ENCODE results near the gene CMTM4. TPM values are rescaled to one million over a fixed set of nuclear protein-coding genes. Genes with fewer than 3 reads are reported as not detected.

CMTM4 gene
- total RNA-seq, 5 donors from 2014 or later (not counting 1 experiment from before 2014, with no cell fraction given) = 1.1 to 2.3 (median 1.8) TPM

DNA sequence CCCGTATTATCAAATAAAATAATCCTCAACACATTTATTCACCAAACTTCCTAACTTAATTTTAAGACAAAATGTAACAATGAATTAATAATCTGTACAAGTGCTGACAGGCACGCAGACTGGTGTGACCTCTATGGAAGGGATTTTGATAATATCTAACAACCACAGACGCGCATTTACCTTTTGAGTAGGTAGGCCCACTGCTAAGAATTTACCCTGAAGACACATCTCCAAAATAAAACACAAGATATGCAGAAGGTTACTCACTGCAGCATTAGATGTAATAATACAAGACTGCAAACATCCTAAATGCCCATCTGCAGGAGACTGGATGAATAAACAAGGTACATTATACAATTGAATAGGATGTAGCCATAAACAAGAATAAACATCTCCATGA is 22.7 kb upstream of the CMTM4 start:
- Histone ChIP-seq H3K27ac (ENCODE audit: low read length) (no peak overlapping the region), H3K9me3 (no peaks in the 10 kb centered on the region), H3K4me1 (ENCODE audit: control insufficient read depth in 1 of 2, extremely low read depth in 1 of 2, insufficient read depth in 2 of 2, low read length in 2 of 2) (no peaks in the 10 kb centered on the region), H3K27me3 (replicated peaks in 1 of 2; ENCODE audit: control insufficient read depth in 2 of 2, extremely low read depth in 1 of 2, insufficient read depth in 2 of 2, low read length in 1 of 2) (no peaks in the 10 kb centered on the region), H3K36me3 (ENCODE audit: control insufficient read depth in 2 of 2, extremely low read depth in 1 of 2, insufficient read depth in 1 of 2, low read length in 1 of 2) (peaks cover 5 to 26% of the 10 kb centered on the region in 2 donors), H3K4me3 (ENCODE audit: control insufficient read depth in 1 of 2, extremely low read depth in 1 of 2, low read length in 1 of 2) (no peak overlapping the region)
- no peak for ATAC-seq (replicated peaks in 1 of 4)
- H3K4me1 Mint-ChIP-seq = no peaks in the 10 kb centered on the region
- no peak overlapping the region for H3K4me3 Mint-ChIP-seq
- CTCF ChIA-PET = no interaction called here
- no peak overlapping the region for H3K27ac Mint-ChIP-seq
- no peaks in the 10 kb centered on the region for H3K9me3 Mint-ChIP-seq
- DNase-seq = no peak
- no CpG with 5 or more reads among the region's 4 CpGs for WGBS (ENCODE audit: insufficient coverage)
- POLR2A ChIA-PET = no interaction called here
- peaks cover 32% of the 10 kb centered on the region for H3K36me3 Mint-ChIP-seq
- H3K27me3 Mint-ChIP-seq = no peaks in the 10 kb centered on the region

DNA sequence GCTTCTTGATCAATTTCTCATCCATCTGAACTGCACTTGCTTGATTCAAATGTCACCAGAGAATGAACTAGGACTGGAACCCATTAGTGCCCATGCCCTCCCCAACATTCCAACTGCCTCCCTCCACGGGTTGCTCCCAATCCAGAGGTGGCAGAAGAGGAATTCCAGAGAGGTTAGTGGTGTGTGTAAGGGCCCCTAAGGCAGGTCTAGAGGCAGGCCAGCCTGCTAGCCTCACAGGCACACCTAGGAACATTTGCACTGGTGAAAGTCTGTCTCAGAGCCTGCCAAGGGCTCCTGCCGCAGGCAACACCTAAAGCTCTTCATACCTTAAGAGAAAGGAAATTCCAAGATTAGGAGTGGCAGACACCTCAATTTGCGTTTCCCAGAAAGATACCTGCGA is 21.2 kb upstream of the CMTM4 start:
- ATAC-seq (replicated peaks in 1 of 4) (no peak), DNase-seq (no peak)
- Mint-ChIP-seq H3K27ac (no peak overlapping the region), H3K4me1 (no peaks in the 10 kb centered on the region), H3K9me3 (no peaks in the 10 kb centered on the region), H3K4me3 (no peak overlapping the region), H3K27me3 (no peaks in the 10 kb centered on the region), H3K36me3 (peaks cover 18% of the 10 kb centered on the region)
- CTCF ChIA-PET = no interaction called here
- WGBS (ENCODE audit: insufficient coverage) = no CpG with 5 or more reads among the region's 4 CpGs
- Histone ChIP-seq H3K4me1 (ENCODE audit: control insufficient read depth in 1 of 2, extremely low read depth in 1 of 2, insufficient read depth in 2 of 2, low read length in 2 of 2) (no peaks in the 10 kb centered on the region), H3K4me3 (ENCODE audit: control insufficient read depth in 1 of 2, extremely low read depth in 1 of 2, low read length in 1 of 2) (no peak overlapping the region), H3K27me3 (replicated peaks in 1 of 2; ENCODE audit: control insufficient read depth in 2 of 2, extremely low read depth in 1 of 2, insufficient read depth in 2 of 2, low read length in 1 of 2) (no peaks in the 10 kb centered on the region), H3K27ac (ENCODE audit: low read length) (no peak overlapping the region), H3K9me3 (no peaks in the 10 kb centered on the region), H3K36me3 (ENCODE audit: control insufficient read depth in 2 of 2, extremely low read depth in 1 of 2, insufficient read depth in 1 of 2, low read length in 1 of 2) (peaks cover 0 to 12% of the 10 kb centered on the region in 2 donors)
- POLR2A ChIA-PET = no interaction called here

GRCh38 chr16:66717112-66717675 is 20.7 kb upstream of the CMTM4 start:
- Mint-ChIP-seq H3K27me3 (peaks cover 0 to 4% of the 10 kb centered on the region in 2 donors), H3K9me3 (no peaks in the 10 kb centered on the region), H3K27ac (no peak overlapping the region), H3K36me3 (peaks cover 14% of the 10 kb centered on the region), H3K4me3 (no peak overlapping the region), H3K4me1 (no peaks in the 10 kb centered on the region)
- Histone ChIP-seq H3K36me3 (ENCODE audit: control insufficient read depth in 2 of 2, extremely low read depth in 1 of 2, insufficient read depth in 1 of 2, low read length in 1 of 2) (peaks cover 0 to 7% of the 10 kb centered on the region in 2 donors), H3K27me3 (replicated peaks in 1 of 2; ENCODE audit: control insufficient read depth in 2 of 2, extremely low read depth in 1 of 2, insufficient read depth in 2 of 2, low read length in 1 of 2) (no peaks in the 10 kb centered on the region), H3K9me3 (no peaks in the 10 kb centered on the region), H3K27ac (ENCODE audit: low read length) (no peak overlapping the region), H3K4me1 (ENCODE audit: control insufficient read depth in 1 of 2, extremely low read depth in 1 of 2, insufficient read depth in 2 of 2, low read length in 2 of 2) (no peaks in the 10 kb centered on the region), H3K4me3 (ENCODE audit: control insufficient read depth in 1 of 2, extremely low read depth in 1 of 2, low read length in 1 of 2) (no peak overlapping the region)
- ChIA-PET CTCF (interaction anchor here in 1 of 2 donors (0.7 kb wide), 1 partner anchor 1132 kb away, joined by 3 read pairs; no protein-coding TSS in a partner anchor), POLR2A (no interaction called here)
- WGBS (ENCODE audit: insufficient coverage) = 78% methylated on average over 8 of the region's 12 CpGs
- ATAC-seq (replicated peaks in 1 of 4) = peak in 1 of 4 experiments; percentile 26
- peak in 1 of 35 experiments; percentile 22 for DNase-seq

DNA sequence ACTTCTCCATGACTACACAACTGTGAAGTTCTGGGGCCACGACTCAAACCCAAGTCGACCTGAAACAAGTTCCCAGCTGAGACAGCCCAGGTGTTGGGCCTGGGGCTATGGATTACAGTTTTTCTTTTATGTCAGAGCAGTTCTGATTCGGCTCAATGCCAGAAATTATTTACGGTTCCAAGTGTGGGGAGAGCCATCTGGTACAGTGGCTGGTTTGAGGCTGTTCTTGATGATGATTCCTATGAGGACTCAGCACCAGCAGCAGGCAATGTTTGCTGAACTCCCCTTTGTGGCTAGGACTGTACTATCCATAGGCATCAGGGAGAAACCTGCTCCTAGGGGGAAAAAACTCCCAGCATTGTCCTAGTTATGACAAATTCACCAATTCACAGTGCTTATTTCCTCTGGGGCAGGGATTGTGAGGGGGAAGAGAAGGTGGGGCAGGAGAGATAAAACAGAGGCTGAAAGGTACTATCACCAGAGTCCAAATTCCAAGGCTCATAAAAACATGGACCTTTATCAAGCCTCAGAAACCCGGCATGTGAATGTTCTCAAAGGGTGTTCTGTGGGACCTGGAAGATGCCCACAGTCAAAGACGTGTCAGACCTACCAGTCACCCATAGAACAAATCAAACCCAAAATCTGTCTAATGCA is 18.2 kb upstream of the CMTM4 start:
- Histone ChIP-seq H3K9me3 (no peaks in the 10 kb centered on the region), H3K27me3 (replicated peaks in 1 of 2; ENCODE audit: control insufficient read depth in 2 of 2, extremely low read depth in 1 of 2, insufficient read depth in 2 of 2, low read length in 1 of 2) (peaks cover 0 to 11% of the 10 kb centered on the region in 2 experiments), H3K4me1 (ENCODE audit: control insufficient read depth in 1 of 2, extremely low read depth in 1 of 2, insufficient read depth in 2 of 2, low read length in 2 of 2) (no peaks in the 10 kb centered on the region), H3K27ac (ENCODE audit: low read length) (no peak overlapping the region), H3K36me3 (ENCODE audit: control insufficient read depth in 2 of 2, extremely low read depth in 1 of 2, insufficient read depth in 1 of 2, low read length in 1 of 2) (no peaks in the 10 kb centered on the region), H3K4me3 (ENCODE audit: control insufficient read depth in 1 of 2, extremely low read depth in 1 of 2, low read length in 1 of 2) (no peak overlapping the region)
- CTCF ChIA-PET = no interaction called here
- peaks cover 6% of the 10 kb centered on the region for H3K36me3 Mint-ChIP-seq
- no peaks in the 10 kb centered on the region for H3K9me3 Mint-ChIP-seq
- no peak overlapping the region for H3K27ac Mint-ChIP-seq
- 62% methylated on average over 4 of the region's 6 CpGs for WGBS (ENCODE audit: insufficient coverage)
- DNase-seq (no peak), ATAC-seq (replicated peaks in 1 of 4) (no peak)
- no peak overlapping the region for H3K4me3 Mint-ChIP-seq
- no peaks in the 10 kb centered on the region for H3K4me1 Mint-ChIP-seq
- peaks cover 4 to 7% of the 10 kb centered on the region in 2 donors for H3K27me3 Mint-ChIP-seq
- POLR2A ChIA-PET = interaction anchor here in 1 of 2 donors (0.6 to 0.7 kb wide), 2 partner anchors 173 to 210 kb away, joined by 3 to 5 read pairs; no protein-coding TSS in a partner anchor

- ATAC-seq (replicated peaks in 1 of 4) = no peak
- no peak overlapping the region for H3K4me3 Mint-ChIP-seq
- POLR2A ChIA-PET = interaction anchor here in 1 of 2 donors (0.6 to 0.7 kb wide), 2 partner anchors 173 to 209 kb away, joined by 3 to 5 read pairs; no protein-coding TSS in a partner anchor
- no peaks in the 10 kb centered on the region for H3K9me3 Mint-ChIP-seq
- H3K27ac ChIP-seq (ENCODE audit: low read length) = no peak overlapping the region
- H3K27me3 ChIP-seq (replicated peaks in 1 of 2; ENCODE audit: control insufficient read depth in 2 of 2, extremely low read depth in 1 of 2, insufficient read depth in 2 of 2, low read length in 1 of 2) = peaks cover 0 to 12% of the 10 kb centered on the region in 2 experiments
- H3K27ac Mint-ChIP-seq = no peak overlapping the region
- WGBS (ENCODE audit: insufficient coverage) = 95% methylated on average over 2 of the region's 6 CpGs
- H3K9me3 ChIP-seq = no peaks in the 10 kb centered on the region
- CTCF ChIA-PET = no interaction called here
- peaks cover 5 to 7% of the 10 kb centered on the region in 2 donors for H3K27me3 Mint-ChIP-seq
- no peaks in the 10 kb centered on the region for H3K36me3 ChIP-seq (ENCODE audit: control insufficient read depth in 2 of 2, extremely low read depth in 1 of 2, insufficient read depth in 1 of 2, low read length in 1 of 2)
- H3K4me1 ChIP-seq (ENCODE audit: control insufficient read depth in 1 of 2, extremely low read depth in 1 of 2, insufficient read depth in 2 of 2, low read length in 2 of 2) = no peaks in the 10 kb centered on the region
- DNase-seq = no peak
- no peaks in the 10 kb centered on the region for H3K4me1 Mint-ChIP-seq
- peaks cover 3% of the 10 kb centered on the region for H3K36me3 Mint-ChIP-seq
- no peak overlapping the region for H3K4me3 ChIP-seq (ENCODE audit: control insufficient read depth in 1 of 2, extremely low read depth in 1 of 2, low read length in 1 of 2)
These were observed 17.5 kb upstream of the CMTM4 start for GRCh38 chr16:66714062-66714461.

GRCh38 chr16:66713076-66713475 is 16.5 kb upstream of the CMTM4 start:
- no peaks in the 10 kb centered on the region for H3K9me3 ChIP-seq
- no peak overlapping the region for H3K4me3 ChIP-seq (ENCODE audit: control insufficient read depth in 1 of 2, extremely low read depth in 1 of 2, low read length in 1 of 2)
- Mint-ChIP-seq H3K36me3 (no peaks in the 10 kb centered on the region), H3K27ac (no peak overlapping the region), H3K27me3 (peaks cover 5 to 10% of the 10 kb centered on the region in 2 donors), H3K4me3 (no peak overlapping the region), H3K4me1 (no peaks in the 10 kb centered on the region), H3K9me3 (no peaks in the 10 kb centered on the region)
- H3K27me3 ChIP-seq (replicated peaks in 1 of 2; ENCODE audit: control insufficient read depth in 2 of 2, extremely low read depth in 1 of 2, insufficient read depth in 2 of 2, low read length in 1 of 2) = peaks cover 0 to 12% of the 10 kb centered on the region in 2 experiments
- DNase-seq (no peak), ATAC-seq (replicated peaks in 1 of 4) (no peak)
- POLR2A ChIA-PET = no interaction called here
- no peaks in the 10 kb centered on the region for H3K36me3 ChIP-seq (ENCODE audit: control insufficient read depth in 2 of 2, extremely low read depth in 1 of 2, insufficient read depth in 1 of 2, low read length in 1 of 2)
- H3K27ac ChIP-seq (ENCODE audit: low read length) = no peak overlapping the region
- WGBS (ENCODE audit: insufficient coverage) = no CpG with 5 or more reads among the region's 2 CpGs
- CTCF ChIA-PET = interaction anchor here in 1 of 2 donors (0.6 kb wide), 1 partner anchor 155 kb away, joined by 6 read pairs; no protein-coding TSS in a partner anchor
- H3K4me1 ChIP-seq (ENCODE audit: control insufficient read depth in 1 of 2, extremely low read depth in 1 of 2, insufficient read depth in 2 of 2, low read length in 2 of 2) = no peaks in the 10 kb centered on the region
